SK-N-SH (cell line): ENCODE results near the gene ZNF516. TPM values are rescaled to one million over a fixed set of nuclear protein-coding genes. Genes with fewer than 3 reads are reported as not detected.

ENCODE experiments used
- CTCF ChIA-PET: fragments of 300-600, 350-600 bp; formaldehyde crosslinking; extraction: SDS; loops from one replicate; lab custom pipeline; 2021; lab: Yijun Ruan, JAX
- POLR2A ChIA-PET: fragments of 350-600 bp; sonication (Branson Sonifier 250); formaldehyde crosslinking; extraction: SDS; loops from one replicate; lab custom pipeline; 2020; ENCODE audit warnings: antibody characterized with exemption, inconsistent platforms; lab: Yijun Ruan, JAX
- DNase-seq: peaks from one replicate; pipeline ENCODE4 v3.0.0; 2012
- H2AFZ ChIP-seq: fragments of 200-600 bp; sonication (generic); 2 replicates; pipeline ENCODE4 v1.8.1; 2016; ENCODE audit warnings: antibody characterized with exemption, mild to moderate bottlenecking, low read depth
- H3F3A ChIP-seq: fragments of 200-600 bp; sonication (generic); replicated peaks from 2 replicates; pipeline ENCODE3; 2016; ENCODE audit warnings: antibody characterized with exemption, mild to moderate bottlenecking; ENCODE audit not compliant: insufficient read depth
- H3K27ac ChIP-seq, 2 experiments: fragments of 200-500 bp in 1 of 2; fragments of 200-600 bp in 1 of 2; sonication (Bioruptor generic) in 1 of 2; sonication (generic), shearing (Covaris generic) in 1 of 2; 2 replicates each; pipeline versions ENCODE4 v1.5.1 to v1.6.1; 2014 to 2016; ENCODE audit warnings: low read depth in 2 of 2, inconsistent platforms in 1 of 2, low read length in 1 of 2, mild to moderate bottlenecking in 1 of 2, mixed read lengths in 1 of 2
- H3K27me3 ChIP-seq: fragments of 200-600 bp; sonication (generic), shearing (Covaris generic); 2 replicates; pipeline ENCODE4 v1.6.1; 2016; ENCODE audit warnings: mixed run types; ENCODE audit not compliant: insufficient read depth
- H3K36me3 ChIP-seq, 2 experiments: fragments of 200-500 bp in 1 of 2; fragments of 200-600 bp in 1 of 2; sonication (Bioruptor generic) in 1 of 2; sonication (generic) in 1 of 2; replicated peaks in 1 of 2; 2 replicates each; pipeline versions ENCODE3 to v1.5.1; 2014 to 2016; ENCODE audit warnings: low read length in 1 of 2, mild to moderate bottlenecking in 1 of 2; ENCODE audit not compliant: insufficient read depth in 2 of 2, control insufficient read depth in 1 of 2
- H3K4me1 ChIP-seq, 2 experiments: fragments of 200-500 bp in 1 of 2; fragments of 200-600 bp in 1 of 2; sonication (Bioruptor generic) in 1 of 2; sonication (generic), shearing (Covaris generic) in 1 of 2; 2 replicates each; pipeline versions ENCODE4 v1.5.1 to v1.6.1; 2014 to 2016; ENCODE audit warnings: low read depth in 1 of 2, low read length in 1 of 2, mixed run types in 1 of 2; ENCODE audit not compliant: insufficient read depth in 2 of 2, control insufficient read depth in 1 of 2
- H3K4me2 ChIP-seq: fragments of 200-600 bp; sonication (generic), shearing (Covaris generic); 2 replicates; pipeline ENCODE4 v1.6.1; 2017; ENCODE audit warnings: mixed run types
- H3K4me3 ChIP-seq, 2 experiments: fragments of 200-500 bp in 1 of 2; fragments of 200-600 bp in 1 of 2; sonication (Bioruptor generic) in 1 of 2; sonication (generic), shearing (Covaris generic) in 1 of 2; 2 replicates each; pipeline versions ENCODE4 v1.5.1 to v1.8.1; 2014 to 2016; ENCODE audit warnings: low read depth in 2 of 2, inconsistent platforms in 1 of 2, low read length in 1 of 2, mild to moderate bottlenecking in 1 of 2, mixed read lengths in 1 of 2, moderate library complexity in 1 of 2
- H3K79me2 ChIP-seq: fragments of 200-600 bp; sonication (generic); 2 replicates; pipeline ENCODE4 v1.8.1; 2017; ENCODE audit warnings: mild to moderate bottlenecking; ENCODE audit not compliant: insufficient read depth
- H3K9ac ChIP-seq: fragments of 200-600 bp; sonication (generic); 2 replicates; pipeline ENCODE4 v1.6.1; 2017; ENCODE audit warnings: mixed run types
- H3K9me2 ChIP-seq: fragments of 200-600 bp; sonication (generic); 2 replicates; pipeline ENCODE4 v1.6.1; 2017; ENCODE audit warnings: mixed run types
- H3K9me3 ChIP-seq: fragments of 200-600 bp; sonication (generic); 2 replicates; pipeline ENCODE4 v1.6.1; 2017; ENCODE audit warnings: mixed run types, mild to moderate bottlenecking, moderate library complexity
- H4K20me1 ChIP-seq: fragments of 200-600 bp; sonication (generic); 2 replicates; pipeline ENCODE4 v1.6.1; 2017; ENCODE audit warnings: mild to moderate bottlenecking, mixed run types; ENCODE audit not compliant: insufficient read depth
- CHD2 ChIP-seq: fragments of 150-350 bp; IDR thresholded peaks from 2 replicates; pipeline ENCODE4 v1.6.1; 2018; ENCODE audit warnings: low read length; ENCODE audit not compliant: partially characterized antibody
- EZH2phosphoT487 ChIP-seq: fragments of 200-600 bp; sonication (generic); IDR thresholded peaks from 2 replicates; pipeline ENCODE4 v1.6.1; 2017; ENCODE audit warnings: low read depth, mixed run types, mild to moderate bottlenecking, antibody characterized with exemption, moderate library complexity, borderline replicate concordance
- FOXM1 ChIP-seq: IDR thresholded peaks from 2 replicates; pipeline ENCODE4 v1.4.0; 2012; ENCODE audit warnings: low read depth, mild to moderate bottlenecking
- GABPA ChIP-seq: IDR thresholded peaks from 2 replicates; pipeline ENCODE4 v1.4.0; 2012; ENCODE audit warnings: low read depth, mild to moderate bottlenecking
- GATA2 ChIP-seq: sonication (generic); formaldehyde crosslinking; IDR thresholded peaks from 2 replicates; pipeline ENCODE4 v1.5.0; 2020; ENCODE audit warnings: mild to moderate bottlenecking, missing genetic modification reagents
- JUND ChIP-seq: IDR thresholded peaks from 2 replicates; pipeline ENCODE4 v1.4.0; 2012
- MEF2A ChIP-seq: IDR thresholded peaks from 2 replicates; pipeline ENCODE4 v1.4.0; 2012; ENCODE audit warnings: low read depth, borderline replicate concordance
- RAD21 ChIP-seq: IDR thresholded peaks from 2 replicates; pipeline ENCODE4 v1.6.1; 2012; ENCODE audit warnings: mild to moderate bottlenecking, low read length
- WGBS: methylation state at CpG from one replicate; pipeline ENCODE4 v1.1.6; 2017; ENCODE audit warnings: low lambda C conversion rate; 5-methylcytosine and 5-hydroxymethylcytosine counted together
- polyA plus RNA-seq, 3 experiments: library from polyadenylated mRNA; depleted of rRNA; stranded (reverse); fragments of >200 nt; gene quantifications; 2 replicates each; pipeline ENCODE4 v1.2.3, GENCODE V29; 2012
- TF ChIP-seq, protein P1 (sequence below): IDR thresholded peaks from 2 replicates; pipeline ENCODE4 v1.4.0; 2012; ENCODE audit warnings: low read depth
- TF ChIP-seq, protein P2 (sequence below): IDR thresholded peaks from 2 replicates; pipeline ENCODE4 v1.6.1; 2012; ENCODE audit warnings: mild to moderate bottlenecking, low read depth, low read length, moderate library complexity
- TF ChIP-seq, protein P3 (sequence below): IDR thresholded peaks from 2 replicates; pipeline ENCODE4 v1.4.0; 2012; ENCODE audit warnings: low read depth, borderline replicate concordance
- TF ChIP-seq, protein P4 (sequence below): IDR thresholded peaks from 2 replicates; pipeline ENCODE4; 2012

Gene ZNF516
- polyA plus RNA-seq, 1 of the 3 experiments (the other 2 are of a cell fraction), result 4.4 TPM

DNA sequence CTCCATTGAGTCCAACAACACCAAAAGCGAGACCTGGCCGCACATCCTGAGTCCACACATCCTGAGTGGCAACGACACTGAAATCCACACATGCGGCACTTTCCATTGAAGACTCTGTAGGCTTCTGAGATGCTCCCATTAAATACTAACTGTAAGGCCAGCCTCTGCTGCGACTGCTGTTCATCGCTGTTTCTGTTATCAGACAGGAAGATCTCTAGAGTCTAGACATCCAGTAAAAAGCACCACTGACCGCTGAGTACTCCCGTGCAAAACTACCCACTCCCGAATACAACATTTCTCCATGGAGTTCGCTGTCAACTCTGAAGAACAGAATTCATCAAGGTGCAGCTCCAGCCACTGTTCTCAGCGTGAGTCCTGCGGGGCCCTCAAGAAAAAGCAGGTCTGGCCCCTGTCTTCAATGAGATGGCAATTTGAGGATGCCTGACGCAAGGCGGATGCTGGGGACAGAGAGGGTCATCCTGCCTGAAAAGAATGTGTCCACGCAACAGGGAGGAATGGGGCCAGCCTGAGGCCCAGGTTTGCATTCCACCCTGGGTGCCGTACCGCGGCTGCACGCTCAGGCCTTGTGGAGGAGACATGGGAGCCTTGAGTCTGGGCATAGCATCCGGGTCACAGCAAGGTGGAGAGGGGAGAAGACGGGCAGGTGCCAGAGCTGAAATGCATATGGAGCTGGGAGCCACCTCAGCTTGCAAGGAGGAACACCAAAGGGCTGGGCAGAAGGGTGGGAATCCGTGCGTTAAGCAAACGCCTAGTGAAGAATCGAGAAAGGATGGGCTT is 61.9 kb downstream of the ZNF516 start:
- Histone ChIP-seq H4K20me1 (peaks cover under 1% of the 10 kb centered on the region; the same call in 1 of the 2 replicates), H3K4me3 (no peak overlapping the region), H2AFZ (no peak overlapping the region), H3K36me3 (no peaks in the 10 kb centered on the region), H3K9ac (no peak overlapping the region), H3K4me1 (peaks cover 0 to 12% of the 10 kb centered on the region in 2 experiments; a peak in 1 of 4 replicates), H3K27ac (no peak overlapping the region; a peak in 1 of 4 replicates), H3K79me2 (no peaks in the 10 kb centered on the region; the same call in 1 of the 2 replicates), H3K4me2 (no peak overlapping the region), H3K9me3 (no peaks in the 10 kb centered on the region), H3K9me2 (no peaks in the 10 kb centered on the region), H3F3A (no peaks in the 10 kb centered on the region), H3K27me3 (no peaks in the 10 kb centered on the region)
- WGBS, result 81% methylated on average over 25 of the region's 25 CpGs
- ChIA-PET CTCF (no interaction called here), POLR2A (no interaction called here)
- DNase-seq, result peak; percentile 47
- TF ChIP-seq GATA2, result 0 out of 2 replicates have a peak, but pooled peaks have one; percentile 17
- TF ChIP-seq, protein P1, sequence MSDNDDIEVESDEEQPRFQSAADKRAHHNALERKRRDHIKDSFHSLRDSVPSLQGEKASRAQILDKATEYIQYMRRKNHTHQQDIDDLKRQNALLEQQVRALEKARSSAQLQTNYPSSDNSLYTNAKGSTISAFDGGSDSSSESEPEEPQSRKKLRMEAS, result no peak

DNA sequence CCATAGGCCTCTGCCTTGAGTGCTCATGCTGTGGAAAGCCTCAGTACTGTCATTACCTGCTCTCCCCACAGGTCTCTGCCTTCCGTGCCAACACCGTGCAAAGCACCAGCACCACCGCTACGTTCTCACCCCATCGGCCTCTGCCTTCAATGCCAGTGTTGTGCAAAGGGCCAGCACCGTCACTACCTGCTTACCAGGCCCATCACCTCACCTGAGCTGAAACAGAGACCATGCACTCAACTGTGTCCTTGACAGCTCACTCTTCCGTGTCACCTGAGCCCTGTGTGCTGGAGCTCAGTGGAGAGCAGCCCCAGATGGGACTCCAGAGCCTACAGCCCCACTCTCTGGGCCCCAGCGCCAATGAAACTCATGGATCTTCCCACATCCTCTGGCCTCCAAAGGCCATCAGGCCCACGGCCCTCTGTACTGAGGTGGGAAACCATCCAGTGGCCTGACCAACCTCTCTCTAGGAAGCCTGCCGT is 62.7 kb downstream of the ZNF516 start:
- Histone ChIP-seq H3K4me1 (peaks cover 0 to 10% of the 10 kb centered on the region in 2 experiments; a peak in 1 of 4 replicates), H2AFZ (no peak overlapping the region), H3K36me3 (no peaks in the 10 kb centered on the region), H3K27ac (no peak overlapping the region), H3K27me3 (no peaks in the 10 kb centered on the region), H3K9ac (no peak overlapping the region), H3K9me2 (no peaks in the 10 kb centered on the region), H4K20me1 (no peaks in the 10 kb centered on the region; the same call in 1 of the 2 replicates), H3K4me2 (no peak overlapping the region), H3K79me2 (no peaks in the 10 kb centered on the region; the same call in 1 of the 2 replicates), H3F3A (no peaks in the 10 kb centered on the region), H3K9me3 (no peaks in the 10 kb centered on the region), H3K4me3 (no peak overlapping the region)
- no peak for DNase-seq
- POLR2A ChIA-PET, result no interaction called here
- CTCF ChIA-PET, result no interaction called here
- WGBS, result 83% methylated on average over 2 of the region's 10 CpGs
- TF ChIP-seq MEF2A (no peak), GABPA (no peak), GATA2 (no peak), RAD21 (no peak), EZH2phosphoT487 (no peak), CHD2 (no peak), FOXM1 (no peak), JUND (no peak)
- TF ChIP-seq, protein P2, sequence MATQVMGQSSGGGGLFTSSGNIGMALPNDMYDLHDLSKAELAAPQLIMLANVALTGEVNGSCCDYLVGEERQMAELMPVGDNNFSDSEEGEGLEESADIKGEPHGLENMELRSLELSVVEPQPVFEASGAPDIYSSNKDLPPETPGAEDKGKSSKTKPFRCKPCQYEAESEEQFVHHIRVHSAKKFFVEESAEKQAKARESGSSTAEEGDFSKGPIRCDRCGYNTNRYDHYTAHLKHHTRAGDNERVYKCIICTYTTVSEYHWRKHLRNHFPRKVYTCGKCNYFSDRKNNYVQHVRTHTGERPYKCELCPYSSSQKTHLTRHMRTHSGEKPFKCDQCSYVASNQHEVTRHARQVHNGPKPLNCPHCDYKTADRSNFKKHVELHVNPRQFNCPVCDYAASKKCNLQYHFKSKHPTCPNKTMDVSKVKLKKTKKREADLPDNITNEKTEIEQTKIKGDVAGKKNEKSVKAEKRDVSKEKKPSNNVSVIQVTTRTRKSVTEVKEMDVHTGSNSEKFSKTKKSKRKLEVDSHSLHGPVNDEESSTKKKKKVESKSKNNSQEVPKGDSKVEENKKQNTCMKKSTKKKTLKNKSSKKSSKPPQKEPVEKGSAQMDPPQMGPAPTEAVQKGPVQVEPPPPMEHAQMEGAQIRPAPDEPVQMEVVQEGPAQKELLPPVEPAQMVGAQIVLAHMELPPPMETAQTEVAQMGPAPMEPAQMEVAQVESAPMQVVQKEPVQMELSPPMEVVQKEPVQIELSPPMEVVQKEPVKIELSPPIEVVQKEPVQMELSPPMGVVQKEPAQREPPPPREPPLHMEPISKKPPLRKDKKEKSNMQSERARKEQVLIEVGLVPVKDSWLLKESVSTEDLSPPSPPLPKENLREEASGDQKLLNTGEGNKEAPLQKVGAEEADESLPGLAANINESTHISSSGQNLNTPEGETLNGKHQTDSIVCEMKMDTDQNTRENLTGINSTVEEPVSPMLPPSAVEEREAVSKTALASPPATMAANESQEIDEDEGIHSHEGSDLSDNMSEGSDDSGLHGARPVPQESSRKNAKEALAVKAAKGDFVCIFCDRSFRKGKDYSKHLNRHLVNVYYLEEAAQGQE, result no peak
- TF ChIP-seq, protein P3, sequence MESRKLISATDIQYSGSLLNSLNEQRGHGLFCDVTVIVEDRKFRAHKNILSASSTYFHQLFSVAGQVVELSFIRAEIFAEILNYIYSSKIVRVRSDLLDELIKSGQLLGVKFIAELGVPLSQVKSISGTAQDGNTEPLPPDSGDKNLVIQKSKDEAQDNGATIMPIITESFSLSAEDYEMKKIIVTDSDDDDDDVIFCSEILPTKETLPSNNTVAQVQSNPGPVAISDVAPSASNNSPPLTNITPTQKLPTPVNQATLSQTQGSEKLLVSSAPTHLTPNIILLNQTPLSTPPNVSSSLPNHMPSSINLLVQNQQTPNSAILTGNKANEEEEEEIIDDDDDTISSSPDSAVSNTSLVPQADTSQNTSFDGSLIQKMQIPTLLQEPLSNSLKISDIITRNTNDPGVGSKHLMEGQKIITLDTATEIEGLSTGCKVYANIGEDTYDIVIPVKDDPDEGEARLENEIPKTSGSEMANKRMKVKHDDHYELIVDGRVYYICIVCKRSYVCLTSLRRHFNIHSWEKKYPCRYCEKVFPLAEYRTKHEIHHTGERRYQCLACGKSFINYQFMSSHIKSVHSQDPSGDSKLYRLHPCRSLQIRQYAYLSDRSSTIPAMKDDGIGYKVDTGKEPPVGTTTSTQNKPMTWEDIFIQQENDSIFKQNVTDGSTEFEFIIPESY, result no peak
- TF ChIP-seq, protein P4, sequence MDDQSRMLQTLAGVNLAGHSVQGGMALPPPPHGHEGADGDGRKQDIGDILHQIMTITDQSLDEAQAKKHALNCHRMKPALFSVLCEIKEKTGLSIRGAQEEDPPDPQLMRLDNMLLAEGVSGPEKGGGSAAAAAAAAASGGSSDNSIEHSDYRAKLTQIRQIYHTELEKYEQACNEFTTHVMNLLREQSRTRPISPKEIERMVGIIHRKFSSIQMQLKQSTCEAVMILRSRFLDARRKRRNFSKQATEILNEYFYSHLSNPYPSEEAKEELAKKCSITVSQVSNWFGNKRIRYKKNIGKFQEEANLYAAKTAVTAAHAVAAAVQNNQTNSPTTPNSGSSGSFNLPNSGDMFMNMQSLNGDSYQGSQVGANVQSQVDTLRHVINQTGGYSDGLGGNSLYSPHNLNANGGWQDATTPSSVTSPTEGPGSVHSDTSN, result no peak
